Measurements from ENCODE around the gene HLCS.

DNA sequence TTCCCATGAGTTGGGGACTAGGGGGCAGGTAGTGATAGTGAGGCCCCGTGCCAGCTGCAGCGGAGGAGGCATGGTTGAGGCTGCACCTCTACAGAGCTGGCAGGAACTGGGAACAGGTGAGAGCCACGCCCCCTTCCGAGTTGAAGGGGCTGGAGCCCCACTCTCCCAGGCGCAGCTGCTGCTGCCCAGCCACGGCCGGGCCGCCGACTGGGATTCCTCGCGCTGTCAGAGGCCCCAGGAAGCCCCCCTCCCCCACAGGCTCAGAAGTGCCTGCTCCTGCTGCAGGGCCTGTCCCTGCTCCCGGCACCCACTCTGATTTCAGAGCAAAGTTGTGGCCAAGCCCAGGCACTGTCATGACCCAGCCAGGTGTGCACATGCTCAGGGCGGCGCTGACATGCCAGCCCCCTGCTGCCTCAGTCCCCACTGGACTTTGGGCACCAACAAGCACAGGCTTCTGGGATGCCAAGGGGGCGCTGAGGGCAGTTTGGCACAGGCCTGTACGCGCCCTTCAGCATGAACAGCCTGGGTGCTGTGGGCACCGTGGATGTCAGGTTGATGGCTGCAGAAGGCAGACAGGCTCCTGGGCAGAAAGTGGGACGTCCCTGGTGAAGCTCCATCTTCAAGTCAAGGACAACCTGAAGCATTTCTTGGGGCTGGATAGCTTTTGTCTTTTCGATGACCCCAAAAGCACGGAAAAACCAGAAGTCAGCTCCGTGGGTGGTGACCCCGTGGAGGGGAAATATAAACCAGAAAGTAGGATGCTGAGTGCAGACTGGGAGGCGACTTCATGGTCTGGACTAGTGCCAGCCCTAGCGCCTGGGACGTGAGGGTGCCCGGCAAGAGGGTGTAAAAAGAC lies 146.1 kb downstream of the HLCS start:
- TF ChIP-seq, protein P1, sequence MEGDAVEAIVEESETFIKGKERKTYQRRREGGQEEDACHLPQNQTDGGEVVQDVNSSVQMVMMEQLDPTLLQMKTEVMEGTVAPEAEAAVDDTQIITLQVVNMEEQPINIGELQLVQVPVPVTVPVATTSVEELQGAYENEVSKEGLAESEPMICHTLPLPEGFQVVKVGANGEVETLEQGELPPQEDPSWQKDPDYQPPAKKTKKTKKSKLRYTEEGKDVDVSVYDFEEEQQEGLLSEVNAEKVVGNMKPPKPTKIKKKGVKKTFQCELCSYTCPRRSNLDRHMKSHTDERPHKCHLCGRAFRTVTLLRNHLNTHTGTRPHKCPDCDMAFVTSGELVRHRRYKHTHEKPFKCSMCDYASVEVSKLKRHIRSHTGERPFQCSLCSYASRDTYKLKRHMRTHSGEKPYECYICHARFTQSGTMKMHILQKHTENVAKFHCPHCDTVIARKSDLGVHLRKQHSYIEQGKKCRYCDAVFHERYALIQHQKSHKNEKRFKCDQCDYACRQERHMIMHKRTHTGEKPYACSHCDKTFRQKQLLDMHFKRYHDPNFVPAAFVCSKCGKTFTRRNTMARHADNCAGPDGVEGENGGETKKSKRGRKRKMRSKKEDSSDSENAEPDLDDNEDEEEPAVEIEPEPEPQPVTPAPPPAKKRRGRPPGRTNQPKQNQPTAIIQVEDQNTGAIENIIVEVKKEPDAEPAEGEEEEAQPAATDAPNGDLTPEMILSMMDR (IDR thresholded peaks at IDR 0.05): no peak
- no peak for TF ChIP-seq POLR2A (IDR thresholded peaks at IDR 0.05)
- TF ChIP-seq POLR2AphosphoS5 (IDR thresholded peaks at IDR 0.05; ENCODE audit: insufficient read depth in 1 of 2, low read depth in 1 of 2): no peak
